ENCODE results near the gene TMEM236. TPM values are rescaled to one million over a fixed set of nuclear protein-coding genes. Genes with fewer than 3 reads are reported as not detected.

TMEM236 gene
- total and polyA plus RNA-seq, 2 of the 4 experiments (the other 2 are of a cell fraction): not detected

GRCh38 chr10:17841050-17841449, 89.0 kb downstream of the TMEM236 start:
- H3K4me2 ChIP-seq (ENCODE audit: low read depth, low read length): no peak overlapping the region

More at GRCh38 chr10:17841050-17841449, 89.0 kb downstream of the TMEM236 start:
- BruUV-seq (replicated peaks): no TSS peak
- no peak overlapping the region for H2AK5ac ChIP-seq (ENCODE audit: low read depth, low read length)
- H2BK20ac ChIP-seq (ENCODE audit: low read depth, low read length): no peak overlapping the region
- H3K36me3 ChIP-seq (ENCODE audit: control insufficient read depth, insufficient read depth, low read length): no peaks in the 10 kb centered on the region
- no peaks in the 10 kb centered on the region for H4K20me1 ChIP-seq (ENCODE audit: insufficient read depth, low read length)
- no peak overlapping the region for H3K27ac ChIP-seq (ENCODE audit: insufficient read depth, low read length)
- no peak overlapping the region for H4K91ac ChIP-seq (ENCODE audit: insufficient read depth, low read depth, low read length)
- no CpG with 5 or more reads among the region's 1 CpG for WGBS, 2 experiments (ENCODE audit: extremely low coverage in 2 of 2, insufficient read length in 1 of 2)
- H3K56ac ChIP-seq (ENCODE audit: extremely low read depth, insufficient read depth, low read length): no peak overlapping the region
- H4K5ac ChIP-seq (ENCODE audit: low read depth, low read length): no peak overlapping the region
- no peaks in the 10 kb centered on the region for H3K9me3 ChIP-seq (ENCODE audit: control insufficient read depth, insufficient read depth, low read length)
- no peak overlapping the region for H2BK15ac ChIP-seq (ENCODE audit: low read depth, low read length)
- H3K27me3 ChIP-seq (ENCODE audit: control insufficient read depth, insufficient read depth, low read length): peaks cover 6% of the 10 kb centered on the region; the same call in 1 of the 2 replicates
- no peak overlapping the region for H3K23ac ChIP-seq (ENCODE audit: low read depth, low read length)
- H3K9me1 ChIP-seq (ENCODE audit: insufficient read depth, low read length): no peaks in the 10 kb centered on the region
- H2AK9ac ChIP-seq (replicated peaks; ENCODE audit: low read depth, low read length, poor library complexity): no peak overlapping the region
- no peak overlapping the region for H3K18ac ChIP-seq (ENCODE audit: low read depth, low read length)
- H2BK120ac ChIP-seq (ENCODE audit: low read depth, low read length): no peak overlapping the region
- H3K4ac ChIP-seq (ENCODE audit: low read depth, low read length): no peak overlapping the region
- intact Hi-C loops (cut with micrococcal nuclease): no loop called here
- H3K14ac ChIP-seq (replicated peaks; ENCODE audit: low read depth, low read length): no peak overlapping the region
- no peaks in the 10 kb centered on the region for H3K79me1 ChIP-seq (ENCODE audit: low read depth in 1 of 2, low read length in 2 of 2)
- dilution Hi-C loops (cut with HindIII; ENCODE audit: low sequenced_read_pairs, unreplicated experiment): no loop called here
- TF ChIP-seq MAZ (IDR thresholded peaks at IDR 0.05; ENCODE audit: borderline replicate concordance, low read depth, low read length) (no peak), CHD1 (IDR thresholded peaks at IDR 0.05; ENCODE audit: low read depth, low read length) (no peak), RAD21 (IDR thresholded peaks at IDR 0.05; ENCODE audit: low read length) (no peak), BHLHE40 (IDR thresholded peaks at IDR 0.05; ENCODE audit: low read depth, low read length) (no peak), POLR2A (IDR thresholded peaks at IDR 0.05; ENCODE audit: low read depth, low read length) (no peak), CTCF (conservative IDR thresholded peaks at IDR 0.05; ENCODE audit: low read depth, low read length) (no peak), USF2 (IDR thresholded peaks at IDR 0.05; ENCODE audit: low read depth, low read length) (no peak), SMC3 (IDR thresholded peaks at IDR 0.05; ENCODE audit: low read depth, low read length) (no peak), RCOR1 (IDR thresholded peaks at IDR 0.05; ENCODE audit: insufficient replicate concordance, low read length) (no peak), ELK1 (IDR thresholded peaks at IDR 0.05; ENCODE audit: borderline replicate concordance, low read depth, low read length) (no peak), NFE2L2 (IDR thresholded peaks at IDR 0.05; ENCODE audit: low read depth, low read length) (no peak), MXI1 (IDR thresholded peaks at IDR 0.05; ENCODE audit: borderline replicate concordance, low read depth, low read length) (no peak), CEBPB (IDR thresholded peaks at IDR 0.05; ENCODE audit: low read depth, low read length) (no peak)
- H3K4me3 ChIP-seq (ENCODE audit: insufficient read depth, low read depth, low read length): no peak overlapping the region
- H3K9ac ChIP-seq (ENCODE audit: low read depth, low read length): no peak overlapping the region
- ATAC-seq (ENCODE audit: low read depth) (no peak), DNase-seq (no peak)
- CTCF ChIA-PET: no interaction called here
- no peak overlapping the region for H4K8ac ChIP-seq (ENCODE audit: low read depth in 2 of 2, low read length in 2 of 2)
- H2BK5ac ChIP-seq (ENCODE audit: low read depth, low read length, poor library complexity, severe bottlenecking): no peak overlapping the region
- H2AFZ ChIP-seq (replicated peaks; ENCODE audit: low read length, poor library complexity): no peak overlapping the region
- H3K4me1 ChIP-seq (ENCODE audit: control insufficient read depth, insufficient read depth, low read length): no peaks in the 10 kb centered on the region
- POLR2A ChIA-PET (ENCODE audit: unreplicated experiment): no interaction called here
- in situ Hi-C loops (cut with MboI; ENCODE audit: low sequenced_read_pairs): no loop called here
